Superior temporal gyrus (tissue), 1 donor: ENCODE measurements around the gene MBNL2.

Source experiments
- DNase-seq: peaks from one replicate; pipeline ENCODE4 v3.0.0-alpha.2; 2016; ENCODE audit errors: extremely low spot score

Gene MBNL2

DNA sequence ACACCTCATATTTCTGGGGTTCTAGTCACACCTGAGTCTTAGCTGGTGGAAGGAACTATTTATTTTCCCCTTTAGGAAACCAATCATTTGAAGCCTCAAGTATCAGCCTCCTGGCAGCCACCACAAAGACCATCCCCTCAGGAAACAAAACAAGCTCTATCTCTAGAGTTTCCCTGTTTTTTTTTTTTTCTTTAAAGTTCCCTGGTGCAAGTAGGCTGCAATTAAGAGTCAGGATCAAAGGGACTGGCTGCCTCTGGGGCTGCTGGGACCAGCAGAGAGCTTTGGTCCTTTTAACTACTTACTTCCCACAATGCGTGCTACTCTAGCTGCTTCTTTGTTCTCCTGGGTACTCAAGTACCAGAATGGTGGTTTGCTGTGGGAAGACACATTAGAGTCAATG, 11.4 kb downstream of the MBNL2 start:
- DNase-seq, result no peak

DNA sequence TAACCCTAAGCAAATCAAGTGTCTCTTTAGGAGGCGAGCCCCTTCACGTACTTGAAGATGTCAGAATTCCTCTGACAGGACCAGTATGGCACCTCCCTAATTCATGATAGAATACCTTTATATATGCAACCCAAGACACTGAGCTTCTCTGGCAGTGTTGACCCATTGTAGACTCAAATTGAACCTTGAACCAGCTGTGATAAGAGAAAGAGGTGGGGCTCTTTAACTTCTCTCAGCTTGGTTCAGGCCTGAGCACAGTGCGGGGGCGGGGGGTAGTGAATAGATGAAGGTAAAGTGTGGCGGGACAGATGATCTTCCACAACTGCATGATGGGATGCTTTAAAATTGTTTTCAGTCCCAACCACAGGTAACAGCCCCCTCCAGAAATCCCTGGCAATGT, 12.1 kb downstream of the MBNL2 start:
- no peak for DNase-seq

DNA sequence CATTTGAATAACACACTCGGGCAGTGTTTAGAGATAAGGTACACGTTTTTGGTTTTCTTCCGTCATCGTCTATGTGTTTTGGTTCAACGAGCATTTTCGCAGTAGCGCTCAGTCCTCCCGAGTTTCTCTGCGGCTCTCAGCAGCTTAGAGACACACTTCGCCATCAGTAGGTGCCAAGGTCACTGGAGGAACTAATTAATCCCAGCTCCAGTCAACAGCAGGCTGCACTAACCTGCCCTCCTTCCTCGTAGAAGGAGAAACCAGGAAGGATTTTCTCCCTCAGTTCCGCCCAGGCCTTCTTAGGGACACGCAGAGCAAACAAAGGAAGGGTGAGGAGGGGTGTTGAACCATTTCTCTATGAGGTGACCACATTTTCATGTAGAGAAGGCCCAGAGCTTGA, 12.6 kb downstream of the MBNL2 start:
- no peak for DNase-seq

DNA sequence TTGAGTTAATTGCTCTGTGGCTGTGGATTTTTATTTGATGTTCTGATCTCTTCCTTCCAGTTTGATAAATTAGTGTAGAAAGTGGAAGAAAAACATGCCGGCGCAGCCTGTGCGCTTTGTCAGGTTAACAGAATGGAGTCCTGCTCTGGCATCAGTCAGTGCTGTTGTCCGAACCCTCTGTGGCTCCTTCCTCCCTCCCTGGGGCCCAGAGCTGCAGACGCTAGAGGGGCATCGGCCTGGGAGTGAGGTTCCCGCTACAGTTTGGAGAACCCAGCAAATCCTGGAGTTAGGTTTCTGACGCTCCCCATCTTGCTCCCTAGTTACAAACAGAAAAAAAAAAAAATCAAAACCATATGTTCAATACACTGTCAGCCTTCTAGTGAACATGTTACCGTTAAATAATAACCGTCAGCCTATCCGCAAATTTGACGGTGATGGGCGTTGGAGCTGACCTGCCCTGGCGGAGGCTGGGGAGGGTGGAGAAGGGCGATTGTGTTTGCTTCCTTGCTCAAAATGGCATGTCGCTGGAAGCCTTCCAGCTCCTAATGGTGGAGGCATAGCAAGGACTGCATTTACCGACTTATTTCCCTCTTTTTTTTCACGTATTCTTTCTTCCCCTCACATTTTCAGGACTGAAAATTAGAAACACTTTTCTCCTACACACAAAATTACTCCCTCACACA, 13.6 kb downstream of the MBNL2 start:
- DNase-seq, result peak; percentile 35

DNA sequence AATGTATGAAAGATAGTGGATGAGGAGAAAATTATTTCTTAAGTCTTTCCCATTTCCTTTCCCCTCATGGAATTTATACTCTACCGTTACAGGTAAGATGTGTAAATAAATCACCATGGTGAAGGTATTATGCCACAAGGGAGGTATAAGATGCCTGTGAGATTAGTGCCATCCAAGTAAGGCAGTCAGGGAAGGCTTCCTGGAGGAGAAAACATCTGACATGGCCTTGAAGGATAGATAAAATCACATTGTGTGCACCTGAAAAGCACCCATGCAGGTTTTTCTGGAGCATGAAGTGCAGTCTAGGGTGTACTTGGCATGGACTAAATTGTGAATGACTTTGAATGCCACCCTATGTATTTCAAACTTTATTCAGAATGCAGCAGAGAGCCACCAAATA, 15.3 kb downstream of the MBNL2 start:
- DNase-seq, result no peak

DNA sequence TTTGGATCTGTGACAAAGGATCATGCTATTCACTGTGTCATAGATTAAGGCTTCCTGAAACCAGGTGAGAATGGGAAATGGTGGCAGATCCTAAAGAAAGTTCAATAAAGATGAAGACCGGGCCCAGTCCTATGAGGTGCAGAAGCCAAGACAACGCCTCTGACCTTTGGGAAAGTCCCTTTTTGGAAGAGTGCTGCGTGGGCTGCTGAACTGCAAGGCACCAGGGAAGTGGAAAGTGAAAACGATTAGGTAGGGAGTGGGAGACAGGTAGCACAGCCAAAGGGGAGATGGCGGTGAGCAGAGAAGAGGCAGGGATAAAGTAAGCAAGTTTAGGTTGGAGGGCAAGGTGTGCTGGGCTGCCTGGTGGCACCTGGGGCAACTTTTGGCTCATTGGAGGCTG, 16.3 kb downstream of the MBNL2 start:
- no peak for DNase-seq

DNA sequence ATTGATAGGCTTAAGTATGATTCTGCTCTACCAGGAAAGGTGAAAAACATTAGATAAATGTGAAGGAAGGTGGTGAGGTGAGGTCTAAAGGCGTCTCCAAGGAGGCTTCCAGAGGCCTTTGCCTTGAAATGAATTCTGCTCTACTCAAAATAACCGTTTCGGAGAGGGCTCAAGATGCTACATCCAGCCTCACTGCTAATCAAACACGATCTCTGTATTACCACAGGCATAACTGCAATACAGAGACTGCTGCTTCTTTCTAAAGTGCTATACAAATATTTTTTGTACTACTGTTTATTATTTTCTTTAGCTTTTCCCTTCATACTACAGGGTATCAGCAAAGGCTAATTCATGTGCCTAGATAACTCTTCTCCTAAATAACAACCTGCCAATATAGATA, 16.8 kb downstream of the MBNL2 start:
- DNase-seq, result no peak

DNA sequence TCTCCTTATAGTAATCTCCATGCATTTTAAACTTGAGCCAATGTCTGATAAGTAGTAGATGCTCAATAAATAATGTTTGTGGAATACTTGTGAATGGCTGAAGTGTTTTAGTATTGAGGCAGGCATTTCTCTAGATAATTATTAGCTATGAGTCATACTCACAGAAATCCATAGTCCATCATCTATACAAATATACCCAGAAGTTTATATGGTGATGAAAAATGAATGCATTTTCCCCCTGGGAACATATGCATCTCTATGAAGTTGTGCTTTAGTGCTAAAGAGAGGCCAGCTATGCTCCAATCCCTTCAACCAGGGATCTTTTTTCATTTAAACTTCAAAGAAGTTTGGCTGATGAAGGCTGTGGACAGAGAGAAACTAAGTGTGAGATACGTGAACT, 17.2 kb downstream of the MBNL2 start:
- no peak for DNase-seq

DNA sequence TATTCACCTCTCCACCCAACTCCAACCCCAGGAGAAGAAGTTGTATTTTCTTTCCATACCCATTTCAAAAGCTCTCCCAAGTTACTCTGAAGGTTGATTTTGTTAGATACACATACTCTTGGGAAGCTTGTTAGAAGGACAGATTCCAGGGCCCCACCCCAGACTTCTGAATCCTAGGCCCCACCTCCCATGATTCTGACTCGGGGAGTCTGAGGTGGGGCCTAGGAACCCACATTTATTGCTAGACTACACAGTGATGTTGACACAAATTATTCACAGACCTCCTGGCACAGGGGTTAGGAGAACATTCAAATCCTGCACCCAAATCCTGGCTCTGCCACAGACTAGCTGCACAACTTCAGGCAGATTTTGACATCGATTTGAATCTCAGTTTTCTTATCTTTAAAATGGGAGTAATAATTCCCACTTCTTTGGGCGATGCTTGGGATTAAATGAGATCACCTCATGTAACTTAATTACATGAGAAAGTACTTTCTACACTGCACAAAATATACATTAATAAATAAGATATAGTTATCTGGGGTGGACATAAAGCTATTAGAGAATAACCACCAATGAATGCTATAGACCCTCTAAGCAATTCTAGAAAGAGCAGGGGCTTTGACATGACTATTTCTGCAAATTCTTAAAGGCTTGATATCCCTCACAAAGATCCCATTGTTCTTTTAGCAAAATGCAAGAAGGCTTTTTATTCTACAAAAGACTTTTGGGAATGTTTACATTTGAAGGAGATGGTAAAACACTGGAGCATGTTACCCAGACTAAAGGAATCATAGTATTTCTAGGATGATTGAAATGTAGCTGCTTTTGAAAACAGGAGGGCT, 18.0 kb downstream of the MBNL2 start:
- DNase-seq, result no peak

DNA sequence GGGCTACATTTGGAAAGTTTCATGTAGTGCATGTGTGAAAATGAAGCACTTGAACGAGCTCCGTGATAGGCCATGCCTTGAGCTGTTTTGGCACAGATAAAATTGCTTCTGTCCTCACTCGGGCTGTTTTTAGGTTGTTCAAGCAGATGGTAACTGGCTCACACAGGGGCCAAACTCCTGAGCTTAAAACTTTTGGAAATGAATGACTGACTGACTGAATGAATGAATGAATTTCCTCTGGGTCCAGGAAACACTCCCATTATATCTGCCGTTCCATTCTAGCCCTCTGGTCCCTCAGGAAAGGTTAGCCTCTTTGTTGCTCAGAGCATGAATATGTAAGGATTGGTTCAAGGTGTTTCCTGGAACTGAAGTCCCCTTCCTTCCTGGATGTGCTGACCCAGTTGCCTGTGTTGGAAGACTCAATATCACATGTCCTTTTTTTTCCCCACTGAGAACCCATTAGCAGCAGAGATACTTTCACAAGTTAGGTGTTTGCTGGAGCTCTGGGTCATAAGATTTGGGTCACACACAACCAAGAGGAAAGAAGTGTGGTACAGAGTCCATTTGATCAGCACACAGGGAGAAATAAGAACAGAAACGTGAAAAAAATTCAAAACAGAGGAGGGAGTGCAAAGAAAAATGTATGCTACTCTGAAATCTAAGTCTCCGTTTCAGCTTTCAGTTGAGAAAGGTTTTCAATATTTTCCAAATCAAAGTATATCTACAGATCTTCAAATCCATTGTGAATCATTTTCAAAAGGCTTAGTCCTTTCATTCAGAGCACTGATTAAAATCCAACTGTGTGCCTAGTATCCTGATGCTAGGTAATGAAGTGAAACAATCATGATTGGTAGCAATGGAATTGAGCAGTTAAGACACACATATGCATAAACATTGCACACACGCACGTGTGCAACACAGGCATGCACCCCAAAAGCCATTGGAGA, 18.9 kb downstream of the MBNL2 start:
- no peak for DNase-seq

DNA sequence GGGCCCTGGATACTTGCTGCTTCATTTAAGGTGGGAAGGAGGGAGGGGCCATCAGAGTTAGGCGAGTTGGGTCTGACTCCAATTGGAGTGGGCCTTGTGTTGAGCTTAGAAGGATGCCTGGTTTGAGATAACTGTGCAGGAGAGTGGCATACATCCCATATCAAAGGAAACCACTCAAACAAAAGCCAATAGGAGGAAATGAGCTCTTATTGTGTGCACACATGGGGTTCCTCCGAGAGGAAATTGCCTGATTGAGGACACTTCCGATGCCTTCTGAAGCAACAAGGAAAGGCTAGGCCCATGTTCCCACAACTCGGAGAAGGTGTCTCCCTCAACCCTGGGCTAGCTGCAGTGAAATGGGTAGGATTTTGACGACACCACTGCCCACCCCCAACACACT, 19.6 kb downstream of the MBNL2 start:
- DNase-seq, result no peak

DNA sequence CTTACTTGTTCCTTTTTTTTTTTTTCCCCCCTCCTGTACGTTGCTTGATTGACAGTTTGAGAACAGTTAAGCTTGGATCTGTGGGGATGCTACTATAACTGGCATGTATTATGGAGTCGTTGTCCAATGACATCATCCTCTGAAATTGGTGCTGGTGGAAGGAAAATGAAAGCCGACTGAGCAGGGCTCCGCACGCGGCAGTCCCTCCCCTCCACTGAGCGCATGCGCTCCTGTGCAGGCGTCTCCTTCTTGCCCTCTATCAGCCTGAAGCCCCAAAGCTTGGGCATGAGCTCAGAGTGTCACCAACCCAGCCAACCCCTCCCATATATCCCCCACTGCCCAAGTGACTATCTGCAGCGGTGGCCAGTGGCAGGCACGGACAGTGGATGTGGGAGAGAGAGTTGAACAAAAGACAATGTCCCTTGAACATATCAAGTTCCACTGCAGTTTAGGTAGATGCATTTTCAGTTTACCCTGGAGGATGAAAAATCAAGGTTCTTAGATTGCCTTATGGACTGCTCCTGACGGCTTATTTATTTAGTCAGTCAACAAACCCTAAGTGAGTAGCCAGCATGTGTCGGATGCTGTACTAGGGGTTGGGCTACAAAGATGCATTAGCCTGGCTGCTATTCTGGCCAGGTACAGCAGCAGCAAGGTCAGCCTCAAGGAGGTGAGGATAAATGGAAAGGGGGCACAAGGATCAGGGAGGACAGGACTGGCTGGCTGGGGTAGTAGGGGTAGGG, 20.8 kb downstream of the MBNL2 start:
- DNase-seq, result peak; percentile 93

DNA sequence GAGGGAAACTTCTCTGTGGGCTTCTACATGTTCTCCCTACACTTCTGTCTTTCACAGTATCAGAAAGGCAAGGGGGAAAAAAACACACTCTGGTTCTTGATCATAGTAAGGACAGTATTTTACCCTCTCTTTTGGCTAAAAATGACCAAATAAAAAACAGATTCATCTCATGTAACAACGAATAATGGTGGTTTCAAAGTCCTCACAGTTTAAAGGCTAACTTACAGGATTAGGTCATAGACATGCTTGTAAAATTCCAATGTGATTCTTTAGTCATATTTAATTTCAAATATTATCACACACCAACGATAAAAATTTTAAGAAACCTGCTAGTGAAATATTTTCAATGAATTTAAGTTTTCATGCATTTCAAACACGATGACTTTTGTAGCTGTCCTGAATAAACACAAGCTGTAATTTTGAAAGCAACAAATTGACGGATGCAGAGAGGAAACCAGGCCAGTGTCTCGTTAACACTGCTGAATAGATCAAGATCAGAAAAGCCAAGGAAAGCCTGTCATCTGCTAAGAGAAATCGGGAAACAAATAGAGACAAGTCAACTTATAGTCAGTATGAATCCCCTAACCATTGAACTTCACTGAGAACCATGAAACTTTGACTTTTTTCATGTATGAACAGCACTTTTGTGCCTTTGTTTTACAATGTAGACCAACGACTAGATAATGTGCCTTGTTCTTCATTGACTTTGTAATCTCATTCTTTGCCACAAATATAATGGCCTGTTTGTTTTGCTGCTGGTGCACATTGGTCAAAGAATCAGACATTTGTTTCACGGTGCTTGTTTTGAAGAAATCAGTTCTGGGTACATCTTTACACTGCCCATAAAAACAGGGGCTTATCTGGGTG, 22.0 kb downstream of the MBNL2 start:
- peak; percentile 97 for DNase-seq

DNA sequence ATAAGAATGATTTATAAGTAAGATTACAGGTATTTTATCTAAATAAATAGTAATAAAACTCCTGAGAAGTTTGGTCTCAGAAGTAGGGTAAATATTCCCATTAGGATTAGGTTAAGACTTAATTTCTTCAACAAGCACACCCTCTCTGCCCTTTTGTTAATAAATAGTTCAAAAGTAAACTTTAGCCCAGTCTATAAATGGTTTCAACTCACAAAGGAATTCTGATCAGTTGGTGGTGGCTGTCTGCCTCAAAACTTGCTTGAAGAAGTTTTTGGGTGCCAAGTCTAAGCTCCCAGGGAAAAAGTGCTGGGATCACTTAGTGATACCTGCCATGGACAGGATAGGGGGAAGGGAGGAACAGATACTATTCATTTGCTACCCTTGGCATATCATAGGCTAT, 22.9 kb downstream of the MBNL2 start:
- DNase-seq, result no peak

DNA sequence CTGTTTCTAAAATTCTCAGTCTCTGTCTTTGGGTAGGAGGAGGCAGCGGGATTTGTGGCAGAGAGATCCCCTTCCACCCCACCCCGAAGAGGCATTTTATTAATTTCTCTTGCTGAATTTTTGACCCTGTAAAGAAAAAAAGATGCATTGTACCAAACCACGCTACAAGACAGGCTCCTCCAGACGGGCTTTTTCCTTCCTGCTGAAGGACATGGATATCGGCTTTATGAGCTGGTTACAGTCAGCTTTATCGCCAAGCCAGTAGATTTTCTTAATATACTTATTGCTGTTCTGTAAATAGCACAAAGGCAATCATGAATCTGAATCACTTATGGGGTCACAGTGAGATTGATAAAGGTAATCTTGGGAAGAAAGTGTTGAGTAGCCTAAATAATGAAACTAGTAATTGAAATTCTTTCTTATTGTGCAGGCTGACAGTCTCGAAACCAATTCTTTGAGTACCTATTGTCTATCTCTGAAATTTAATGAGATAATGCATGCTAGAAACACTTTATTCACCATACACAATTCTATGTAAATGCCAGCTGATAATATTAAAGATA, 24.5 kb downstream of the MBNL2 start:
- DNase-seq, result no peak

DNA sequence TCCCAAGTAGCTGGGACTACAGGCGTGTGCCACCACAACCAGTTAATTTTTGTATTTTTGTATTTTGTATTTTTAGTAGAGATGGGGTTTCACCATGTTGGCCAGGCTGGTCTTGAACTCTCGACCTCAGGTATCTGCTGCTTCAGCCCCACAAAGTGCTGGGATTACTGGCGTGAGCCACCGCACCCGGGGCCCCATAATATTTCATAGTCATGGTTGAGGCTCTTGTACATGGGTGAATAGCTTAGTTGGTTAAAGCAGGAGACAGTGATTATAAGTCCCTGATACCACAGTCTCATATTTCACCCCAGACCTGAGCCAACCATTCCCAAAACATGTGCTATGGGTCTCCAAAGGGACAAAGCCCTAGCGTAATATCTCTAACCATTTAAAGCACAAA, 26.1 kb downstream of the MBNL2 start:
- no peak for DNase-seq

DNA sequence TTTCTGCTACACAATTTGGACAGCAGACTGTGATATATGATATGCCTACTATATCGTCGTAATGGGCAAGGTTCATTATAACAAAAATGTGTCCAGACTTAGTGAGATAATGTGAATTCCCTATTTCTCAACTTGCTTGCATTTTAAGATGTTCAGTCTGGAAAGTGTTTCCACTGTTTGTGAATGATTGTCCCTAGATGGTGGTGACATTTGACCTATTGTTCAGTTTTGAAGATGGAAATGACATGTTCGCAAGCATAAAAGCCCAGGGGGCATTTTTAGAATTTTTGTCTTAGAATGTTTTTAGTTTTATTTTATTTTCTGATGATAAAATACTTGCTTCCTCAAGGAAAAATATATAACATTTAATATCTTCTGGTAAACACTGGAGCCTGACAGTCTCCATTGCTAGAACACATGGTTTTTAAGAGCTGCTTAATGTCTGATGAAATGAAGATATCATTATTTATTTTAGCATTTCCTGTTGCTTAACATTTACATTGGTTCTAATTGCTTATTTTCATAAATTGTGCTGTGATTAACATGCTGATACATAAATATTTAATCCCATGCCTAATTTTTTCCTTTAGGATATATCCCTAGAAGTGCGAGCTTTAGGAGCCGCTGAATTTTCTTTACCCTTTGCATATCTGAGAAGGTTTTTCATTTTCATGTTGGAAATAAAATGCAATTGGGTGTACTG, 27.1 kb downstream of the MBNL2 start:
- DNase-seq, result peak; percentile 46

DNA sequence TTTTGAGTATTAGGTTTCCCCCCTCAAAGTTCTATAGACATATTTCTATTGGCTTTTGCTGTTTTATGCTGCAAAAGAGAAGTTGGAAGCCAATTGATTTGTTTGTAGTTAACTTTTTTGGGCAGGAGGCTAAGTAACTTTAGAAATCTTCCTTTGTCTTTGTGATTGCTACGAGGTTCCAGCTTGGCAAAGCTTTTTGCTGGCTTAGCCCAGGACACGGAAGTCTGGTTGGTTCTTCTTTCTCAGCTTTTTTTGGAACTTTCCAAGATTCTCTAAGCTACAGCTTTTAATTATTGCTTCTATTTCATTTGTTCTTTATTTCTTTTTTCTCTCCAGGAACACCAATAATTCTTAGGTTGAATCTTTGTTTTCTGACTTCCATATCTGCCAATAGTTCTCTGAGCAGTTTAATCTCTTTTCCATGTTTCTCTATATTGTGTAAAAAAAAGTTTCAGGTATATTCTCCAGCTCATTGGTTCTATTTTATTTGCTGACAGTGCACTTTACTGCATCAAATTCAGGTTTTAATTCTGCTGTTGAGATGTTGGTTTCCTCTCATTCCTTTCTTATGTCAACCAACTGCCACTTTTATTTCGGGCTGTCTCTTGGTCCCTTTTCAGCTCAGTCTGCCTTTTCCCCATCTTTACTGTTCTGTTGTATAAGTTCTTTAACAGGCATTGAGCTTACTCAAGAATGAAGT, 27.8 kb downstream of the MBNL2 start:
- peak; percentile 58 for DNase-seq

DNA sequence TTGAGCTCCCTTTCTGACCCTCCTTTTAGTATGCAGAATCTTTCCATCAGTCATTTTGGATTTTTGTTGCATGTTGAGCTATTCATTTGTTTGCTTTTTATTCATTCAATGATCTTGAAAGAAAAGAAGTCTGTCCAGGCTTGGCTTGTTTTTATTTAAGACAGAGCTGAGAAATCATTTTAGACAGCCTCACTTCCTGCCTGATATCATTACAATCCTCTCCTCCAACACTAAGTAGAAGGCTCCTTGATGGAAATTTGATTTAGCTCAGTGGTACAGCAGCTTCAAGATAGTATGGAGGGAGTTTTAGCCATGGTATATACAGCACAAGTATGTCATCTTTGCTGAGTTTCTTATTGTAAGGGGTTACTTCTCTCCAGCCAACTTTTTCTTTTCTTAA, 28.4 kb downstream of the MBNL2 start:
- no peak for DNase-seq
